Stimulated activated CD4-positive, alpha-beta T cell treated with anti-CD3 and anti-CD28 coated beads, Interleukin-1b, Interleukin-23, amount 100 ng/mL, for 1 hour (primary cell): Measurements from ENCODE around the gene SLF2.
"Not testable (repeated sequence)": the region's sequence is repeated elsewhere in the genome, so short reads cannot be mapped to it uniquely, and the experiment has no call there.

Experiments used
- DNase-seq, 2 donors: peaks; one replicate each; pipeline ENCODE4 v3.0.0-alpha.2; 2020; ENCODE audit warnings: low read depth in 2 of 2

The SLF2 gene

GRCh38 chr10:100962351-100963080, 49.8 kb downstream of the SLF2 start:
- DNase-seq: no peak

- no peak for DNase-seq
Observed at GRCh38 chr10:100963826-100964225, 51.1 kb downstream of the SLF2 start.

- DNase-seq: no peak
Observed at GRCh38 chr10:100965820-100966219, 53.1 kb downstream of the SLF2 start.

- DNase-seq: no peak
Observed at GRCh38 chr10:100966887-100967286, 54.1 kb downstream of the SLF2 start.

- DNase-seq: no peak
Observed at GRCh38 chr10:100967332-100967731, 54.6 kb downstream of the SLF2 start.

GRCh38 chr10:100968062-100968736, 55.4 kb downstream of the SLF2 start:
- DNase-seq: no peak

GRCh38 chr10:100968863-100969186, 56.1 kb downstream of the SLF2 start:
- DNase-seq: no peak

- peak in 1 of 2 donors; percentile 18 for DNase-seq
Observed at GRCh38 chr10:100969187-100970075, 56.7 kb downstream of the SLF2 start, which contains the start of gene SEMA4G. SEMA4G (plus strand) TSS chr10:100969504; CDS start chr10:100972913, 3,409 bp downstream.

- no peak for DNase-seq
Observed at GRCh38 chr10:100970076-100970913, 57.5 kb downstream of the SLF2 start.

GRCh38 chr10:100970914-100971811, 58.4 kb downstream of the SLF2 start:
- DNase-seq: no peak

- DNase-seq: no peak
Observed at GRCh38 chr10:100972115-100972903, 59.5 kb downstream of the SLF2 start.

- no peak for DNase-seq
Observed at GRCh38 chr10:100972904-100973535, 60.3 kb downstream of the SLF2 start.

- not testable (repeated sequence) for DNase-seq
Observed at GRCh38 chr10:100975397-100975796, 62.6 kb downstream of the SLF2 start.

- DNase-seq: no peak
Observed at GRCh38 chr10:100976906-100977305, 64.1 kb downstream of the SLF2 start.

GRCh38 chr10:100977436-100977835, 64.7 kb downstream of the SLF2 start:
- no peak for DNase-seq

- DNase-seq: no peak
Observed at GRCh38 chr10:100978121-100978900, 65.5 kb downstream of the SLF2 start.

GRCh38 chr10:100978901-100979195, 66.1 kb downstream of the SLF2 start:
- DNase-seq: no peak

- DNase-seq: no peak
Observed at GRCh38 chr10:100979791-100980272, 67.1 kb downstream of the SLF2 start.
